ENCODE results near the gene CNTN5. TPM values are rescaled to one million over a fixed set of nuclear protein-coding genes. Genes with fewer than 3 reads are reported as not detected.

The CNTN5 gene
- total RNA-seq, 1 donor from 2014 or later: 17.7 TPM

DNA sequence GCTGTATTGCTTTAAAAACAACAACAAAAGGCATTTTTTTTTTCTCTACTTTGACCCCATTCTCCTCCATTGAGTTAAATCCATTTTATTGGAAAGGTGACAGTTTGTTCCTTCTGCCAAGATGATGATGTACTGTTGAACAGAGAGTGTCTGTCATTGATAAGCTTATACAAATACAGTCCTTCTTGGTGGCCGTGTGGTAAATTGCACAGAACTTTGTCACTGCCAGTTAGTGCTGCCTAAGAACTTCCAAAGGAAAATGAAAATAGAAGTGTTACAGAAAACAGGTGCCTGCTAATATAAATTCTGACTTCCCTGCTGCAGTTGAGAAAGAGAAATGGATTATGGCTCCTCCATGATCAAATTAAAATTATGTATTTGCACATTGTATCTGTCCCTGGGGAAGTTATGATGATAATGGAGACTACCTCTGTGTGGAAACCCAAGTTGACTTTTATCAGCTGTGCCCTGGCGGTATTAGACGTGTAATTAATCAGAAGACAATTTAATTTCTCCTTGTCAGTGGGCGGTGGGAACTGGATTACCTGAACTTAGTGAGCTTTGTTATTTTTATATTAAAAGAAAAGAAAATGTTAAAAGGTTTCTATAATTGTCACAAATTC lies 546.7 kb downstream of the CNTN5 start:
- DNase-seq (ENCODE audit: low spot score in 2 of 2, unreplicated experiment in 2 of 2): no peak
- Mint-ChIP-seq H3K36me3 (no peaks in the 10 kb centered on the region), H3K4me3 (no peak overlapping the region), H3K9me3 (peaks cover 6% of the 10 kb centered on the region), H3K27me3 (ENCODE audit: low read depth) (no peaks in the 10 kb centered on the region), H3K27ac (no peak overlapping the region), H3K4me1 (peaks cover 4% of the 10 kb centered on the region)
- TF ChIP-seq, protein P1, sequence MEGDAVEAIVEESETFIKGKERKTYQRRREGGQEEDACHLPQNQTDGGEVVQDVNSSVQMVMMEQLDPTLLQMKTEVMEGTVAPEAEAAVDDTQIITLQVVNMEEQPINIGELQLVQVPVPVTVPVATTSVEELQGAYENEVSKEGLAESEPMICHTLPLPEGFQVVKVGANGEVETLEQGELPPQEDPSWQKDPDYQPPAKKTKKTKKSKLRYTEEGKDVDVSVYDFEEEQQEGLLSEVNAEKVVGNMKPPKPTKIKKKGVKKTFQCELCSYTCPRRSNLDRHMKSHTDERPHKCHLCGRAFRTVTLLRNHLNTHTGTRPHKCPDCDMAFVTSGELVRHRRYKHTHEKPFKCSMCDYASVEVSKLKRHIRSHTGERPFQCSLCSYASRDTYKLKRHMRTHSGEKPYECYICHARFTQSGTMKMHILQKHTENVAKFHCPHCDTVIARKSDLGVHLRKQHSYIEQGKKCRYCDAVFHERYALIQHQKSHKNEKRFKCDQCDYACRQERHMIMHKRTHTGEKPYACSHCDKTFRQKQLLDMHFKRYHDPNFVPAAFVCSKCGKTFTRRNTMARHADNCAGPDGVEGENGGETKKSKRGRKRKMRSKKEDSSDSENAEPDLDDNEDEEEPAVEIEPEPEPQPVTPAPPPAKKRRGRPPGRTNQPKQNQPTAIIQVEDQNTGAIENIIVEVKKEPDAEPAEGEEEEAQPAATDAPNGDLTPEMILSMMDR (IDR thresholded peaks at IDR 0.05; ENCODE audit: unreplicated experiment): no peak

DNA sequence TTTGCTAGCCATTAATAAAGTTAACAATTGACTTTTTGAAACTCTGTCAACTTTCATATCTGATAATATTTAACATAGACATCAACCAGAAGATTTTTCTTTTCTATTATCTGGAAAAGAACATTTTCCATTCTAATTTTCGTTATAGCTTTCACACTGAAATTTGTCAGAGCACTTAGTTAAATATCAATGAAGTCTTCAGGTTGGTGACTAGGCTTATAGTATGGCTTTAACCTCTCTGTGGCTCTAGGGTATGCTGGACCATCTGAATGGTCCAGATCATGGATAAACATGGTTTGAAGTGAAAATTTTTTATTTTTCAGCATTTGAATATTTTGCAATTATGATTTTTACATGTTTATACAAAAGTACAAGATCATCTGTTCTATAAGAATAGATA lies 548.1 kb downstream of the CNTN5 start:
- no peak overlapping the region for H3K4me3 Mint-ChIP-seq
- H3K9me3 Mint-ChIP-seq: no peaks in the 10 kb centered on the region
- TF ChIP-seq, protein P1 (IDR thresholded peaks at IDR 0.05; ENCODE audit: unreplicated experiment): no peak
- no peak for DNase-seq (ENCODE audit: low spot score in 2 of 2, unreplicated experiment in 2 of 2)
- no peaks in the 10 kb centered on the region for H3K27me3 Mint-ChIP-seq (ENCODE audit: low read depth)
- H3K27ac Mint-ChIP-seq: no peak overlapping the region
- H3K36me3 Mint-ChIP-seq: no peaks in the 10 kb centered on the region
- H3K4me1 Mint-ChIP-seq: peaks cover 4% of the 10 kb centered on the region

DNA sequence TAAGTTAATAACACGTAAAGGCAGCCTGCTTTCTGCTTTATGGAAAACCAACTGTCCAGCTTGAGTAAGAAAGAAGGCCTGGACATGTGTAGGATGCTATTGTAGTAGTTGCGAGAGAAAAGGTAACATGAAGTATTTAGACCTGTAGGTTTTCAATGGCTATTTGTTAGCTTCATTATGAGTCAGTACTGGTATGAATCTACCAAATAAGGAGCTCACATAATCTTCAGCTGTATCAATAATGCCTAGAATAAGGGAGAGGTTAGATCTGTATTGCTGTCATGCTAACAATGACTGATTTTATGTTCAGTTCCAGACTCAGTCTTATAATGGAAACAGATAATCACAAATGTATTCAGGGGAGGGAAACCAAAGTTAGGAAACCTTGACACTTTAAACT lies 550.3 kb downstream of the CNTN5 start:
- no peaks in the 10 kb centered on the region for H3K27me3 Mint-ChIP-seq (ENCODE audit: low read depth)
- peaks cover 3% of the 10 kb centered on the region for H3K9me3 Mint-ChIP-seq
- TF ChIP-seq, protein P1 (IDR thresholded peaks at IDR 0.05; ENCODE audit: unreplicated experiment): no peak
- H3K36me3 Mint-ChIP-seq: no peaks in the 10 kb centered on the region
- no peak overlapping the region for H3K4me3 Mint-ChIP-seq
- H3K27ac Mint-ChIP-seq: no peak overlapping the region
- peaks cover 4% of the 10 kb centered on the region for H3K4me1 Mint-ChIP-seq
- DNase-seq (ENCODE audit: low spot score in 2 of 2, unreplicated experiment in 2 of 2): no peak

DNA sequence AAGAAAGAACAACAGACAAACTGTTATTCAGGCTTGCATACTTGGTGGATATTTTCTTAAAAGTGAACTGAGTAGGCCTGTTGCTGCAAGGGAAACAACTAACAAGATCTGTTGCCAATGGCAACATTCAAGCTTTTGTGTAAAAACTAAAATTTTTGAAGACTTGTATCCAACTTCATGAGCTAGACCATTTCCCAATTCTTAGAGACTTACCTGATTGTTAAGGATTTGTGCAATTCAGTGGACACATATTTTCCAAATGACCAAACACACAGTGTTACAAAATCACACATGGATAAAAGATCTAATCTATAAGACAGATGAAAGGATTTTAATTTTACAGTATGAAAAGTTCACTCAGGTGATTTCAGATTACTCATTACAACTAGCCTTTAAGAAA lies 564.1 kb downstream of the CNTN5 start:
- TF ChIP-seq, protein P1 (IDR thresholded peaks at IDR 0.05; ENCODE audit: unreplicated experiment): no peak
- no peaks in the 10 kb centered on the region for H3K4me1 Mint-ChIP-seq
- H3K36me3 Mint-ChIP-seq: peaks cover 8% of the 10 kb centered on the region
- H3K27me3 Mint-ChIP-seq (ENCODE audit: low read depth): no peaks in the 10 kb centered on the region
- H3K27ac Mint-ChIP-seq: no peak overlapping the region
- DNase-seq (ENCODE audit: low spot score in 2 of 2, unreplicated experiment in 2 of 2): no peak
- H3K4me3 Mint-ChIP-seq: no peak overlapping the region
- peaks cover 18% of the 10 kb centered on the region for H3K9me3 Mint-ChIP-seq

DNA sequence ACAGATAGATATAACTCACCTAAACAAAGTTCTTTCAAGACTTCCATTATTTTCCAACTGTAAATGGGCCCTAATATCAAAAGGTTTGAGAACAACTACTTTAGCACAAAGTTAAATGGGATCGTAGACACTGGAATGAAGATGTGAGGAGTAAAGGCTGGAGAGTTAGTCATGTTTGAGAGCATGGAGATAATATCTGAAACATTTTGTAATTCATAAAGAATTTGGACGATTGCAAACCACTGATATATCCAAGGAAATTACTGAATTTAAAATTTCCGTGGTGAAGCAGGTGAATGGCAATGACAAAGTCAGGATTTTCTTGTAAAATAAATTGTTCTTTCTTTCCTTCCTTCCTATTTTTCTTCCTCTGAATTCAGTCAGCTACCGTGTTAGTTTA lies 564.9 kb downstream of the CNTN5 start:
- Mint-ChIP-seq H3K27ac (no peak overlapping the region), H3K4me3 (no peak overlapping the region), H3K4me1 (no peaks in the 10 kb centered on the region), H3K9me3 (peaks cover 13% of the 10 kb centered on the region), H3K27me3 (ENCODE audit: low read depth) (no peaks in the 10 kb centered on the region), H3K36me3 (peaks cover 8% of the 10 kb centered on the region)
- TF ChIP-seq, protein P1 (IDR thresholded peaks at IDR 0.05; ENCODE audit: unreplicated experiment): no peak
- DNase-seq (ENCODE audit: low spot score in 2 of 2, unreplicated experiment in 2 of 2): no peak

DNA sequence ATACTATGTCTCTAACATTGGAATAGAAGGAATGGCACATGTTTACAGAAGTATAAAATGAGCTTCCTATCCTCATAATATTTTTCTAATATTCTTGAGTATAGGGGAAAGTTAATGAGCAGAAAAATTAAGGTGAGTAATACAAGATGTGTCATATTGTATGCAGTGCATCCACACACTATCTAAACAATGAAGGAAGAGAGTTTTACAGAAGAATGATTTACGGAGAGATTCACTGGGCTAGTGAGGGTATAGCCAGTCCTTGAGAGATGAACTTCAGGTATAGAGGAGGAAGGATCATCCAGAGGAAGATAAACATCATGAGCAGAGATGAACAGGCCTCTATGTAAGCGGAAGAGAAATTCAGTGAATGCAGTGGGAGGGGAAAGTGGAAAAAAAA lies 569.0 kb downstream of the CNTN5 start:
- TF ChIP-seq, protein P1 (IDR thresholded peaks at IDR 0.05; ENCODE audit: unreplicated experiment): no peak
- H3K9me3 Mint-ChIP-seq: no peaks in the 10 kb centered on the region
- no peaks in the 10 kb centered on the region for H3K27me3 Mint-ChIP-seq (ENCODE audit: low read depth)
- H3K27ac Mint-ChIP-seq: no peak overlapping the region
- H3K4me3 Mint-ChIP-seq: no peak overlapping the region
- no peak for DNase-seq (ENCODE audit: low spot score in 2 of 2, unreplicated experiment in 2 of 2)
- H3K36me3 Mint-ChIP-seq: no peaks in the 10 kb centered on the region
- peaks cover 2% of the 10 kb centered on the region for H3K4me1 Mint-ChIP-seq
